Measurements from ENCODE around the gene GGCT.
A peak's percentile ranks its signal among the peaks of the same experiment; 100 is the strongest.

GGCT gene

GRCh38 chr7:30459591-30460245 is 44.9 kb downstream of the GGCT start:
- peak; percentile 64 for DNase-seq

DNA sequence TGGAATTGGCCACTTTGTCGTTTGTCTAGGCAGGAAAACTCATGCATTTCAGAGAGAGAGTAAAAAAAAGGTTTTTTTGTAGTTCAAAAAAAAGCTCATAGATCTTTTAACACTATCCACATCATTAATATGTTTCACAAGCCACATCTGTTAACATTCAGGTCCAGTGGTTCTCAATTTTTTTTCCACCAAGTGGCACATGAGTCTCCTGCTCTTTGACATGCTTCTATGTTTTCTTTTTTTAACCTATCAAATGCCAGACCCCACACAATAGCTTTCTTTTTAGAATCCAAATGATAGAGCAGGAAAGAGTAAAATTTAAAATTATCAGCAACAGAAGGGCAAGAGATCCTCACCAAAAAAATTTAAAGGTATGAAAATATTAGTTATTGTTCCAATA is 46.3 kb downstream of the GGCT start:
- no peak for DNase-seq

- DNase-seq = no peak
Observed at GRCh38 chr7:30453921-30454320, 50.7 kb downstream of the GGCT start.

- DNase-seq = no peak
Observed at GRCh38 chr7:30453016-30453415, 51.6 kb downstream of the GGCT start.

- no peak for DNase-seq
Observed at GRCh38 chr7:30452280-30452930, 52.2 kb downstream of the GGCT start.

DNA sequence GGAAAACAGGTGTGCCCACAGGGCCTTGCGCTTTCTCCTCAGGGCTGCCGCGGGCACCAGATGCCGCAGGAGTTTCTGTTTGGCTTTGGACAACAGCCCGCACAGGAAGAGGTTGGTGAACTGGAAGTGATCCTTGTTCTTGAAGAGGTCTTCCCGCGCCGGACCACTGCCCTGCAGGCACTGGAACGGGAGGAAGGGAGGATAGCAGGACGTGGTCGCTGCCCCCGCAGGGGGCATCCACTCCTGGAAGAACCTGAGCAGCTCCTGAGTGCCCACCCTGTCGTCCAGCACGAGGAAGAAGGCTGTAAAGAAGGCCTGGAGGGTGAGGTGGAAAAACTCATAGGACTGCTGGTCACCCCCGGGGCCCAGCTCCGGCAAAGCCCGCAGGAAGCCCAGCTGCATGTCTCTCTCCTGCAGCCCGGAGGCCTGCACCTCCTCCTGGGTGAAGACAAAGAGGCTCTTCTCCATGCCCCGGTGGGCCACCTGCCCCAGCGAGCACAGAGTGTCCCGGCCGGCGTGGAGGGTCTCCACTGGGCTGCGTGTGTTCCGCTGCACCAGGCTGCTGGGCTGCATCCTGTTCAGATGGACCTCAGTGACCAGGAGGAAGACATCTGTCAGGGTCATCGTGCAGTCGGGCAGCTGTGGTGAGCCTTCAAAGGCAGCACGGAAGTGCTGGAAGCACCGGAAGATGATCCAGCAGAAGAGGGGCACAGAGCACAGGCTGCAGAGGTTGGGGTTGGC is 52.9 kb downstream of the GGCT start:
- DNase-seq = no peak

- no peak for DNase-seq
Observed at GRCh38 chr7:30450983-30451497, 53.6 kb downstream of the GGCT start.

DNA sequence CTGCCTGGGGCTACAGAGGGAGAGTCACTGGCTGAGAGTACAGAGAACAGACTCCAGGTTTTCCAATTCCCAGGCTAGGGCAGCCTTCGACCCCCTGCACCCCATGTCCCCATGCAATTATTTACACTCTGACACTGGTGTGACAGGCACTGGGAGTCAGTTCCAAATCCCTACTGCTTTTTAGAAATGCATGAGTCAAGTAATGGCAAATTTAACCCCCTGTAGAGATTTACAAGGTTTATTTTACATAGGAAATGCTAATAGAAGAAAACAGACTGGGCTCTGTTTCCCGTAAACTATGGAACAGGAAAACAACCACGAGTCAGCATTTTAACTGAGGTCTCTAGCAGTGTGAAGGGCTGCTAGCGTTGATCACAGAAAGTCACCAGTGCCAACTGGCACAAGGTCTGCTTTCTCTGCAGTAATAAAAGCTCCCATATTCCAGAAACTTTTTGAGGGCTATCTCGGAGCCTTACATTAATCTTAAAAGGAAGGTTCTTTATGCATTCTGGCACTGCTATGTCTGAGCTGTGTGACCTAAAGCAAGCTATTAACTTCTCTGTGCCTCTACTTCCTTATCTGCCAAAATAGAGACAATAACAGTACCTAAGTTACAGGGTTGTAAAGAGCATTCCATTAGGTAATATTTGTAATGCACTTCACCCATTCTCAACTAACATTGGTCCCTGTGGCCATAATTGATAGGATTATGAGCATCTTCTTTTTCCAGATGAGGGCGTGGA is 54.2 kb downstream of the GGCT start:
- DNase-seq = no peak

DNA sequence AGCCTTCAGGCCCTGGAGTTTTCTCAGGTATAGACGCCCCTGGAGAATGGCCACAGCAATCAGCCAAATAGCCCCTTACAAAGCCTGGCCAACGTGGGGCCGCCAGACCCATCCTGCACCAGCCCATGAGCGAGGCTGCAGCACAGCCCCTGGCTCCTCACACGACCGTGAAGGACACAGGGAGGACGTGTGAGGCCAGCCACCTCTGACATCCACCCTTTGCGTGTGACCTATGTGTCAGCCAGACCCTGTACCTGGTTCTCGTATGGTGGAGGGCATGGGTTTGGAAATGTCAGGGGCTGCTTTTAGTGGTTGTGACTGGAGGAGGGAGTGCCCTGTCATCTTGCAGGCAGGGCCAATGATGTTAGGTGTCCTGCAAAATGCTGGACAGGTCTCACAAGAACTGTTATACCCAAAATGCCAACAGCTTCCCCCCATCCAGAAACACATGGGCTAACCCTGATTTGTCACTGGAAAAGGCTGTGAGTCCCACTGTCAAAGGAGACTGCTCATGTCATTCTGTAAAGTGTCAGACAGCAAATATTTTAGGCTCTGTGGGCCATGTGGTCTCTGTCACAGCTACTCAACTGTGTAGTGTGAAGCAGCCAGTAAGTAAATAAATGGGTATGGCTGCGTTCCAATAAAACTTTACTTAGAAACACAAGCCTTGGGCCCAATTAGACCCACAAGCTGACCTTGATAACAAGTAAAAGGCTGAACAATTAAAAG is 56.0 kb downstream of the GGCT start:
- no peak for DNase-seq

DNA sequence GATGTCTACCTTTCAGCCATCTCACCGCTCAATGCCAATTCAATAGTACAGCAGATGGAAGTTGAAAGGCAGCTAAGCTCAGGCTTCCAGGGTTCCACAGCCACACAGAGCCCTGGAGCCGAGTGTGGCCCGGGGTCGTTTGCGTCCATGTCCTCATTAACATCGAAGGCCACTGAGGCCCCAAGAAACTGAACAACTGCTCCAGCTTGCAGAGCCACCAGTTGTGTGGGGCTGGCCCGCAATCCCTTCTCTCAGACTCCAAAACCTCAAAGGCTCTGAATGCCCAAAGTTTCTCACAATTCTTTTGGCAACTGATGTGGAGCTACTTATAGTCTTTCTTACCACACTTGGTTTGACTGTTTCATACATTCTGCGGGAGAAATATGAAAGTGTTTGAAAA is 57.2 kb downstream of the GGCT start:
- no peak for DNase-seq

Measured in amniotic stem cell (primary cell).